Measurements from ENCODE around the gene SPCS2.
"Not testable (repeated sequence)": the region's sequence is repeated elsewhere in the genome, so short reads cannot be mapped to it uniquely, and the experiment has no call there.

SPCS2 gene

GRCh38 chr11:74950374-74950969 is 1.4 kb downstream of the SPCS2 start:
- peak; percentile 29 for DNase-seq (ENCODE audit: low spot score)
- TF ChIP-seq, protein P1, sequence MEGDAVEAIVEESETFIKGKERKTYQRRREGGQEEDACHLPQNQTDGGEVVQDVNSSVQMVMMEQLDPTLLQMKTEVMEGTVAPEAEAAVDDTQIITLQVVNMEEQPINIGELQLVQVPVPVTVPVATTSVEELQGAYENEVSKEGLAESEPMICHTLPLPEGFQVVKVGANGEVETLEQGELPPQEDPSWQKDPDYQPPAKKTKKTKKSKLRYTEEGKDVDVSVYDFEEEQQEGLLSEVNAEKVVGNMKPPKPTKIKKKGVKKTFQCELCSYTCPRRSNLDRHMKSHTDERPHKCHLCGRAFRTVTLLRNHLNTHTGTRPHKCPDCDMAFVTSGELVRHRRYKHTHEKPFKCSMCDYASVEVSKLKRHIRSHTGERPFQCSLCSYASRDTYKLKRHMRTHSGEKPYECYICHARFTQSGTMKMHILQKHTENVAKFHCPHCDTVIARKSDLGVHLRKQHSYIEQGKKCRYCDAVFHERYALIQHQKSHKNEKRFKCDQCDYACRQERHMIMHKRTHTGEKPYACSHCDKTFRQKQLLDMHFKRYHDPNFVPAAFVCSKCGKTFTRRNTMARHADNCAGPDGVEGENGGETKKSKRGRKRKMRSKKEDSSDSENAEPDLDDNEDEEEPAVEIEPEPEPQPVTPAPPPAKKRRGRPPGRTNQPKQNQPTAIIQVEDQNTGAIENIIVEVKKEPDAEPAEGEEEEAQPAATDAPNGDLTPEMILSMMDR (IDR thresholded peaks at IDR 0.05; ENCODE audit: extremely low read depth, missing control alignments), result no peak

GRCh38 chr11:74951226-74951625 is 2.2 kb downstream of the SPCS2 start:
- DNase-seq (ENCODE audit: low spot score), result peak; percentile 27
- TF ChIP-seq, protein P1 (IDR thresholded peaks at IDR 0.05; ENCODE audit: extremely low read depth, missing control alignments), result no peak

- TF ChIP-seq, protein P1 (IDR thresholded peaks at IDR 0.05; ENCODE audit: extremely low read depth, missing control alignments), result no peak
- no peak for DNase-seq (ENCODE audit: low spot score)
These were observed 3.7 kb downstream of the SPCS2 start for GRCh38 chr11:74952752-74953151.

DNA sequence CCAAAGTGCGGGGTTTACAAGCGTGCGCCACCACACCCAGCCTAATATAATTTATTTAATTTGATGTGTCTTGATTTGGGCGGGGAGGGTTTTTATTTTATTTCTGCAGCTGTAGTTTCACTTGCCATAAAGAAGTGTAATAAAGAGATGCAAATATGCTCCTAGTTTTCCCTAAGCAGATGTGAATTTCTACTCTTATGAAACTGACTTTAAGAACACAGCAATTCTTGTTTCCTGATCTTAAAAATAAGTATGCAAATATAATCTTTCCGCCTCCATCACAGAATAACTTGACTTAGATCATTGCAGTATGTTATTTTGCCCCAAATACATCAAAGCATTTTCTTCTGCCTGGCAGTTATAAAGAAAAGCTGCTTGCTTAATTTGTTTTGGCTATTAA is 4.4 kb downstream of the SPCS2 start:
- TF ChIP-seq, protein P1 (IDR thresholded peaks at IDR 0.05; ENCODE audit: extremely low read depth, missing control alignments), result no peak
- peak; percentile 23 for DNase-seq (ENCODE audit: low spot score)

- TF ChIP-seq, protein P1 (IDR thresholded peaks at IDR 0.05; ENCODE audit: extremely low read depth, missing control alignments), result no peak
- DNase-seq (ENCODE audit: low spot score), result no peak
These were observed 5.1 kb downstream of the SPCS2 start for GRCh38 chr11:74954199-74954598.

GRCh38 chr11:74956397-74957015 is 7.4 kb downstream of the SPCS2 start:
- no peak for DNase-seq (ENCODE audit: low spot score)
- TF ChIP-seq, protein P1 (IDR thresholded peaks at IDR 0.05; ENCODE audit: extremely low read depth, missing control alignments), result no peak

DNA sequence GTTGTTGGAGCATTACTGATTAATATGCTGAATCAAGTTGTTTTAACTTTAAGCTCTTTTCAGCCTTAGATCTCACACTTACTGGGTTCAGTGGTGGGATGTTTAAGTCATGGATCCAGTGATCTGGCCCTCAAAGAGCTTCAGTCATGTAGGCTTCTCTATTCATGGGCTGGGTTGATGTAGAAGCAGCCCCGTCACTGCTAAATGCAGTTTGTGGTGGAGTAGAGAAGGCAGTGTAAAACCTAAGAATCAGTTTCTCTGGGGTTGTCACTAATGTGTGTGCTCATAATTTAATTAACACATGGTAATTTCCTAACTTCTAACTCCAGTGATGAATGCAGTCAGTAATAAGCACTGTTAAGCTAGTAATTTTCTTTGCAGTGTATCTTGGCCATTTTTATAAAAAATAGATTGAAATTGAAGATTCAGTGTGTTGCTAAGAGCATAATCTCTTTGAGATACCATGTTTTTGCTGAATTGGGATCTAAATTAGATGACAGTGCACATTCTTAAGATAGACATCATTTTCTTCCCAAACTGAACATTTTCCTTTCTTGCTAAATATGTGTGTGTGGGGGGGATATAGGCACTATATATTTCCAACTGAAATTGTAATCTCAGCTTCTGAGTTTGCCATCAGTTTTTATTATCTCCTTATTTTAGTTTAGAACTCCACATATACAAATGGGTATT is 9.0 kb downstream of the SPCS2 start:
- TF ChIP-seq, protein P1 (IDR thresholded peaks at IDR 0.05; ENCODE audit: extremely low read depth, missing control alignments), result no peak
- DNase-seq (ENCODE audit: low spot score), result no peak

DNA sequence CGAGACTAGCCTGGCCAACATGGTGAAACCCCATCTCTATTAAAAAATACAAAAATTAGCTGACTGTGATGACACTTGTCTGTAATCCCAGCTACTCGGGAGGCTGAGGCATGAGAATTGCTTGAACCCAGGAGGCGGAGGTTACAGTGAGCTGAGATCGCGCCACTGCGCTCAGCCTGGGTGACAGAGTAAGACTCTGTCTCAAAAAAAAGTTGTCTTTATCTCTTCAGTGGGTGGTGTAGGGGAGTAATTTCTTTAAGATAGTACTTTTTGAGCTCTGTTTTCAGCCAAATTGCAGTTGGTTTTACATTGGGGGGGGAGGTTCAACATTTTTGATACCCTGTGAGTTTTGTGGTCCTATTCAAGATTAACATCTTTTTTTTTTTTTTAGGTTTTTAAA is 11.1 kb downstream of the SPCS2 start:
- DNase-seq (ENCODE audit: low spot score), result not testable (repeated sequence)

All from GM20000 (cell line).